HG03139 (cell line): ENCODE measurements around the gene SKIC8.

Experiments used
- ATAC-seq: cut with Tn5 transposase; IDR thresholded peaks from one replicate; pipeline ENCODE4 v1.9.1; 2021; ENCODE audit not compliant: unreplicated experiment

SKIC8 gene

GRCh38 chr15:78299101-78299930, at the start of gene SKIC8:
Gene SKIC8 (minus strand): TSS chr15:78299609. CDS start chr15:78295686, 3,923 bp downstream.
- ATAC-seq: peak; percentile 80

- no peak for ATAC-seq
Measured at GRCh38 chr15:78347586-78348543, 48.5 kb upstream of the SKIC8 start.

- no peak for ATAC-seq
Measured at GRCh38 chr15:78345396-78346125, 46.2 kb upstream of the SKIC8 start.

- no peak for ATAC-seq
Measured at GRCh38 chr15:78343276-78344060, 44.1 kb upstream of the SKIC8 start.

- no peak for ATAC-seq
Measured at GRCh38 chr15:78342021-78342420, 42.6 kb upstream of the SKIC8 start.

GRCh38 chr15:78341057-78341987, 41.9 kb upstream of the SKIC8 start:
- no peak for ATAC-seq

GRCh38 chr15:78340231-78341056, 41.0 kb upstream of the SKIC8 start, which contains the start of gene CRABP1:
Gene CRABP1 (plus strand): TSS chr15:78340353. CDS start chr15:78340429, 76 bp downstream.
- no peak for ATAC-seq

GRCh38 chr15:78339559-78339958, 40.1 kb upstream of the SKIC8 start:
- ATAC-seq: no peak

GRCh38 chr15:78338781-78339180, 39.4 kb upstream of the SKIC8 start:
- ATAC-seq: no peak

- ATAC-seq: no peak
Measured at GRCh38 chr15:78335985-78336384, 36.6 kb upstream of the SKIC8 start.

- ATAC-seq: no peak
Measured at GRCh38 chr15:78334845-78335244, 35.4 kb upstream of the SKIC8 start.

- ATAC-seq: no peak
Measured at GRCh38 chr15:78329625-78330024, 30.2 kb upstream of the SKIC8 start.

GRCh38 chr15:78327466-78327865, 28.1 kb upstream of the SKIC8 start:
- no peak for ATAC-seq

GRCh38 chr15:78325092-78325843, 25.9 kb upstream of the SKIC8 start:
- no peak for ATAC-seq

- no peak for ATAC-seq
Measured at GRCh38 chr15:78324144-78324543, 24.7 kb upstream of the SKIC8 start.

GRCh38 chr15:78323693-78324092, 24.3 kb upstream of the SKIC8 start:
- no peak for ATAC-seq

- no peak for ATAC-seq
Measured at GRCh38 chr15:78322724-78323521, 23.5 kb upstream of the SKIC8 start.
